ENCODE measurements around the gene BCL11A. TPM values are rescaled to one million over a fixed set of nuclear protein-coding genes. Genes with fewer than 3 reads are reported as not detected.

BCL11A gene
- total and polyA plus RNA-seq, 10 donors = 41.1 to 121 (median 84.0) TPM

DNA sequence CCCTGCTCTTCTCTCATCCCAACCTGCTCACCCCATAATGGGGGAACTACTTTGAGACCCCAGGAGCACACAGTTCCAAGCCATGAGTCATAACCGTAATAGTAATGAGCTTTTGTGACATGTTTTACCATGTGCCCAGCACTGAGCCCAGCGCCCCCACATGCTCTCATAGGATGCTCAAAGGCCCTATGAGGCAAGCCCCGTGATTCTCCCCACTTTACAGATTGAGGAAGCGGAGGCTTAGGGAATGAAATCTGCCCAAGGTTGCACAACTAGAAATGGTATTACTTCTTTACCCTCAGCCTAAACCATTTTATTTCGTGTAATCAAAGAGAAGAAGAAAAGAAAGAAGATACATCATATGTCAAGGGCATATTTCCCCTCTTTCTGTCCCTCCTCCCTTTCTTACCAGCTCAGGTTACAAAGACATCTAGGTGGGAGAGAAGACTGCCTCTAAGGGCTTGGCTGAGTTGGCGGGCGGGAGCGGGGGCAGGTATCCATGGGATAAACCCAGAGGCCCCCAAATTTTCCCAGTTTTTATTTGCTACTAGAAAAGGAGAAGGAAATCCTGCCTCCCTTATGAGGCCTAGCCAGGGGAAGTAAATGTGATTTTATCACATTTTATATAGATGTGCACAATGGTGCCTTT, 24.2 kb downstream of the BCL11A start:
- peaks cover 0 to 7% (median 0%) of the 10 kb centered on the region in 6 donors for H3K36me3 ChIP-seq
- H3K4me1 ChIP-seq = peaks cover 2 to 99% (median 74%) of the 10 kb centered on the region in 6 donors
- H3K27ac ChIP-seq = peak overlapping the region in 4 of 8 donors; percentile 49 to 66 (median 56)
- H3K4me3 ChIP-seq = no peak overlapping the region
- H3K9me3 ChIP-seq = no peaks in the 10 kb centered on the region
- intact Hi-C loops (cut with DNase I; ENCODE audit: low total_unique reads) = no loop called here
- WGBS, 5 donors = 61 to 82% (median 70%) methylated on average over 8 of the region's 8 CpGs
- no peak for TF ChIP-seq POLR2A (IDR thresholded peaks at IDR 0.05)
- no peak for TF ChIP-seq POLR2AphosphoS5 (IDR thresholded peaks at IDR 0.05)
- TF ChIP-seq CTCF (IDR thresholded peaks at IDR 0.05 in 8 of 11, conservative IDR thresholded peaks at IDR 0.05 in 3 of 11) = no peak
- DNase-seq = no peak
- H3K27me3 ChIP-seq (replicated peaks in 1 of 7) = peaks cover 0 to 3% (median 0%) of the 10 kb centered on the region in 7 donors

GRCh38 chr2:60528281-60529020, 25.0 kb downstream of the BCL11A start:
- H3K4me1 ChIP-seq = peaks cover 2 to 99% (median 70%) of the 10 kb centered on the region in 6 donors
- WGBS, 5 donors = 55 to 83% (median 62%) methylated on average over 9 of the region's 9 CpGs
- no peak for DNase-seq
- H3K27ac ChIP-seq = peak overlapping the region in 3 of 8 donors; percentile 23 to 66 (median 27)
- H3K9me3 ChIP-seq = no peaks in the 10 kb centered on the region
- intact Hi-C loops (cut with DNase I; ENCODE audit: low total_unique reads) = no loop called here
- TF ChIP-seq CTCF (IDR thresholded peaks at IDR 0.05 in 8 of 11, conservative IDR thresholded peaks at IDR 0.05 in 3 of 11) = no peak
- no peak for TF ChIP-seq POLR2A (IDR thresholded peaks at IDR 0.05)
- no peak for TF ChIP-seq POLR2AphosphoS5 (IDR thresholded peaks at IDR 0.05)
- no peak overlapping the region for H3K4me3 ChIP-seq
- peaks cover 0 to 7% (median 0%) of the 10 kb centered on the region in 6 donors for H3K36me3 ChIP-seq
- H3K27me3 ChIP-seq (replicated peaks in 1 of 7) = peaks cover 0 to 3% (median 0%) of the 10 kb centered on the region in 7 donors

DNA sequence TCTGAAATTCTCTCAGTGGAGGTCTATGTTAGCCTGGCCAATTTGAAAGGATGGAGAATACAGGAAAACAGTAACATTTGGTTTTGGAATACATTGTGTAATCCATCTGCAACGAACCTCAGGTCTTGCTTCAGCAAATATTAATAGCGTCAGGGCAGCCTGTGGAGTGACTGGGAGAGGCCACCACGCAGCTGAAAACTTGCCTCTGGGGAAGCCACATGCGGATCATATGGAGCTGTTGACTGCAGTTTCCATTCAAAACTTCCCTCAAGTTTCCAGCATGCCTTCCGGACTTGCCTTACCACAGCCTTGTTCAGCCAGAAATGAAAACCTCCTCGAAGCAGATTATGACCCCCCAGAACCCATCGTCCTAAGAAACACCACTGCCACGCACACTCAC, 25.7 kb downstream of the BCL11A start:
- Histone ChIP-seq H3K4me1 (peaks cover 2 to 99% (median 69%) of the 10 kb centered on the region in 6 donors), H3K9me3 (no peaks in the 10 kb centered on the region), H3K4me3 (no peak overlapping the region), H3K27me3 (replicated peaks in 1 of 7) (peaks cover 0 to 3% (median 0%) of the 10 kb centered on the region in 7 donors), H3K27ac (peak overlapping the region in 3 of 8 donors; percentile 21 to 66 (median 27)), H3K36me3 (peaks cover 0 to 7% (median 0%) of the 10 kb centered on the region in 6 donors)
- 50 to 83% (median 71%) methylated on average over 8 of the region's 8 CpGs for WGBS, 5 donors
- intact Hi-C loops (cut with DNase I; ENCODE audit: low total_unique reads) = no loop called here
- TF ChIP-seq POLR2AphosphoS5 (IDR thresholded peaks at IDR 0.05) (no peak), POLR2A (IDR thresholded peaks at IDR 0.05) (no peak), CTCF (IDR thresholded peaks at IDR 0.05 in 8 of 11, conservative IDR thresholded peaks at IDR 0.05 in 3 of 11) (no peak)
- no peak for DNase-seq

DNA sequence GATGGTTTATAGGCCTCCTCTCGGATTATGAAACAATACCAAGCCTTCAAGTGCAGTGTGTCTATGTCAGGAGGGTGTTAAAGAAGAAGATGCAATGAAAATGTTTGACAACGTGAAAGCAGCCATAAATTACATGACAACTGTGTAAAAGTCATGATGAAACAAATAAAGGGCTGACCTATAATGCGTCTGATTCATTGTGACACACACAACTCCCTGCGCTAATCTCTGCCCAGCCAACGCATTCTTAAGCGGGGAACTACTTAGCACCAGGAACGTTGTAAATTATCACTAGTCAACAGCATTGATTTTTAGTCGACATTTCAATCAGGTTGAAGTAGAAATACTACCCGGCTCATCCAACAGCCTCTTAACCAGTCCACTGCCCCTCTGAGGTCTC, 26.8 kb downstream of the BCL11A start:
- H3K9me3 ChIP-seq = no peaks in the 10 kb centered on the region
- peak overlapping the region in 2 of 8 donors; percentile 21 to 66 for H3K27ac ChIP-seq
- TF ChIP-seq CTCF (IDR thresholded peaks at IDR 0.05 in 8 of 11, conservative IDR thresholded peaks at IDR 0.05 in 3 of 11) = no peak
- no peak for TF ChIP-seq POLR2A (IDR thresholded peaks at IDR 0.05)
- no peak for TF ChIP-seq POLR2AphosphoS5 (IDR thresholded peaks at IDR 0.05)
- no peak for DNase-seq
- WGBS, 5 donors = 49 to 79% (median 72%) methylated on average over 9 of the region's 9 CpGs
- H3K36me3 ChIP-seq = peaks cover 0 to 10% (median 0%) of the 10 kb centered on the region in 6 donors
- peaks cover 2 to 100% (median 62%) of the 10 kb centered on the region in 6 donors for H3K4me1 ChIP-seq
- H3K4me3 ChIP-seq = no peak overlapping the region
- intact Hi-C loops (cut with DNase I; ENCODE audit: low total_unique reads) = no loop called here
- H3K27me3 ChIP-seq (replicated peaks in 1 of 7) = peaks cover 0 to 3% (median 0%) of the 10 kb centered on the region in 7 donors
